HG03060 (cell line): ENCODE results near the gene EXOC3L4.
"Not testable (repeated sequence)": the region's sequence is repeated elsewhere in the genome, so short reads cannot be mapped to it uniquely, and the experiment has no call there.

Experiments
- ATAC-seq: cut with Tn5 transposase; IDR thresholded peaks from one replicate; pipeline ENCODE4 v1.9.1; 2021; ENCODE audit warnings: low read depth, moderate number of reproducible peaks; ENCODE audit not compliant: unreplicated experiment

EXOC3L4 gene

GRCh38 chr14:103142026-103142425, 47.5 kb downstream of the EXOC3L4 start:
- ATAC-seq, result no peak

GRCh38 chr14:103142721-103143302, 48.3 kb downstream of the EXOC3L4 start:
- ATAC-seq, result no peak

- ATAC-seq, result no peak
These were observed 49.0 kb downstream of the EXOC3L4 start for GRCh38 chr14:103143506-103143905.

- no peak for ATAC-seq
These were observed 49.6 kb downstream of the EXOC3L4 start for GRCh38 chr14:103144085-103144484.

GRCh38 chr14:103146141-103146709, 51.7 kb downstream of the EXOC3L4 start:
- ATAC-seq, result no peak

- ATAC-seq, result no peak
These were observed 55.1 kb downstream of the EXOC3L4 start for GRCh38 chr14:103149351-103150237.

DNA sequence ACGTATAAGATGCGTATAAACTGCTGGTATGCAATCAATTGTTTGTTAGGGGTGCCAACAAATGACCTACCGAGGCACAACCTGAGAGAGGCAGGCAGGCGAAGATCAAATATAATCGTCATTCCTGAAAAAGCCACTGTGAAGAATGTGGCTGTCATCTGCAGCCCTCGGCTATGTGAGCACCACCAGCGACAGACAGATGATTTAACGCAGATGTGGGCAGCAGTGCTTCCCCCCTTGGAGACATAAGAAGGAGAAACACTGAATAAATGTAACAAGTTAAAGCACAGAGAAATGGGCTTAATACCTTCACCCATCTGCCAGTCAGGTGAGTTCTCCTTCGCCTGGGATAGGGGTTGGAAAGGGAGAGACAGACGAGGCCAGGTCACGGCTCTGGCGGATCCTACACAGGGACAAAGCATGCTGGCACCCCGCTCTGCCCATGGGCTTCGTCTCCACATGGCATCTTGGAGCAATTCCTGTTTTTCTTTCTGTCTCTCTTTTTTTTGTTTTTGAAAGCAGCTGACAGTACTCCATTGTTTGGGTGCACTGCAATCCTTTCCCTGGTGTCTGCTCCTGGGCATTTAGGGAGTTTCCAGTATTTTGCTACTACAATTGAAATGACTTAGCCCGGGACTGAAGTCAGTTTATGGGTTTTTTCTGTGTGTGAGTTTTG, 56.9 kb downstream of the EXOC3L4 start:
- ATAC-seq, result no peak

- no peak for ATAC-seq
These were observed 60.5 kb downstream of the EXOC3L4 start for GRCh38 chr14:103155010-103155409.

- ATAC-seq, result not testable (repeated sequence)
These were observed 60.9 kb downstream of the EXOC3L4 start for GRCh38 chr14:103155416-103155815.

DNA sequence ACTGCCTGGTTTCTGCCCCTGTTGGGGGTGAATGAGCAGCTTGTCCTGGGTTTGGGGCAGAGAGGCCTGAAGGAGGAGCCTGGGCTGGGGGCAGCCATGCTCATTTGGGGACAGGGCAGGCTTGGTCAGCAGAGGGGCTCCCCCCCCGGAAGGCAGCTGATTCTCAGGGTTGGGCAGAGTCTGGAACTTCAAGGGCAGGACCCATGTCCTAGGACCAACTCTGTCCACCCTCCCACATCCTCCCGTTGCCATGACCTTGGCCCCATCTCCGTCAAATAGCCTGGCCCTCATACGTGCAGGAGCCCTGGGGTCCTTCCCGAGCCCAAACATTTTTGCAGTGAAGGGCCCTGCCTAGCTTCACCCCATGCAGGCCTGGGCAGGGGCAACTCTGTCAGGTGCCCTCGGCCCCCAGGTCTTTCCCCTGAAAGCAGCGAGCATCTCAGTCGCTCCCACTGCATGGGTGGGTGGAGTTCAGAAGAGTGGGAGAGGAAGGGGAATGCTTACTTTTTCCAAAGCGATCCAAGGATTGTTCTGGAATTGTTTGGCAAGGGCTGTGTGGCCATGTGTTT, 61.4 kb downstream of the EXOC3L4 start:
- ATAC-seq, result no peak

- ATAC-seq, result no peak
These were observed 62.3 kb downstream of the EXOC3L4 start for GRCh38 chr14:103156651-103157378.

GRCh38 chr14:103157969-103158368, 63.4 kb downstream of the EXOC3L4 start:
- no peak for ATAC-seq

- no peak for ATAC-seq
These were observed 64.2 kb downstream of the EXOC3L4 start for GRCh38 chr14:103158688-103159087.
